Measurements from ENCODE around the gene ZSCAN16. TPM values are rescaled to one million over a fixed set of nuclear protein-coding genes. Genes with fewer than 3 reads are reported as not detected.

The ZSCAN16 gene
- total and polyA plus RNA-seq, 9 of the 15 experiments (the other 6 are each of a cell fraction or from before 2014, with no cell fraction given): 0.08 TPM; not detected in 8

GRCh38 chr6:28134015-28134414 lies 9.6 kb downstream of the ZSCAN16 start (continued):
- no peak for TF ChIP-seq THRB (CRISPR knock-in tag; conservative IDR thresholded peaks at IDR 0.05)
- no peak for TF ChIP-seq NRF1 (conservative IDR thresholded peaks at IDR 0.05 in 1 of 2, IDR thresholded peaks at IDR 0.05 in 1 of 2)
- TF ChIP-seq ZHX1 (conservative IDR thresholded peaks at IDR 0.05; ENCODE audit: low read length): no peak
- TF ChIP-seq PURB (CRISPR knock-in tag; IDR thresholded peaks at IDR 0.05; ENCODE audit: low read depth): no peak
- peak in 1 of 3 experiments; percentile 46 for TF ChIP-seq YY1 (IDR thresholded peaks at IDR 0.05; ENCODE audit: borderline replicate concordance in 1 of 3, control insufficient read depth in 1 of 3, extremely low read depth in 1 of 3, insufficient read depth in 3 of 3, insufficient read length in 1 of 3, insufficient replicate concordance in 2 of 3, low read depth in 1 of 3, low read length in 2 of 3)
- TF ChIP-seq KLF16 (IDR thresholded peaks at IDR 0.05): no peak
- TF ChIP-seq ELF2 (CRISPR knock-in tag; IDR thresholded peaks at IDR 0.05): no peak
- TF ChIP-seq CHD2 (IDR thresholded peaks at IDR 0.05; ENCODE audit: low read depth, low read length): no peak
- peak; percentile 37 to 72 for TF ChIP-seq RAD21 (CRISPR knock-in tag; conservative IDR thresholded peaks at IDR 0.05 in 1 of 2, IDR thresholded peaks at IDR 0.05 in 1 of 2)
- no peak for TF ChIP-seq MAFF (IDR thresholded peaks at IDR 0.05; ENCODE audit: low read length)
- no peak for TF ChIP-seq NFXL1 (CRISPR knock-in tag; IDR thresholded peaks at IDR 0.05)
- peak; percentile 8; the same call in 1 of the 2 replicates for TF ChIP-seq STAG1 (CRISPR knock-in tag; IDR thresholded peaks at IDR 0.05; ENCODE audit: borderline replicate concordance)
- TF ChIP-seq HDAC1 (IDR thresholded peaks at IDR 0.05): no peak
- no peak for TF ChIP-seq ZFP1 (CRISPR knock-in tag; IDR thresholded peaks at IDR 0.05)
- no peak for TF ChIP-seq ZNF57 (CRISPR knock-in tag; IDR thresholded peaks at IDR 0.05)
- TF ChIP-seq CBX3 (IDR thresholded peaks at IDR 0.05; ENCODE audit: borderline replicate concordance in 1 of 2, low read length in 2 of 2): no peak
- no peak for TF ChIP-seq KDM1A (IDR thresholded peaks at IDR 0.05)
- no peak for TF ChIP-seq ZC3H8 (IDR thresholded peaks at IDR 0.05)
- TF ChIP-seq SMC3 (conservative IDR thresholded peaks at IDR 0.05; ENCODE audit: insufficient read depth, low read depth, low read length): peak; percentile 52; the same call in 1 of the 2 replicates
- TF ChIP-seq, protein P1, sequence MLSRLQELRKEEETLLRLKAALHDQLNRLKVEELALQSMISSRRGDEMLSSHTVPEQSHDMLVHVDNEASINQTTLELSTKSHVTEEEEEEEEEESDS (CRISPR knock-in tag; IDR thresholded peaks at IDR 0.05): no peak
- no peak for TF ChIP-seq RAD51 (IDR thresholded peaks at IDR 0.05; ENCODE audit: borderline replicate concordance, low read depth)
- TF ChIP-seq MCM7 (IDR thresholded peaks at IDR 0.05): no peak
- TF ChIP-seq SPI1 (IDR thresholded peaks at IDR 0.05; ENCODE audit: borderline replicate concordance, low read depth, low read length): peak; percentile 53
- no peak for TF ChIP-seq ZNF263 (CRISPR knock-in tag; IDR thresholded peaks at IDR 0.05; ENCODE audit: borderline replicate concordance)
- TF ChIP-seq TAF7 (tag; IDR thresholded peaks at IDR 0.05): no peak
- no peak for TF ChIP-seq EP400 (IDR thresholded peaks at IDR 0.05)
- TF ChIP-seq HNRNPH1 (optimal IDR thresholded peaks at IDR 0.05; ENCODE audit: low read depth, low read length): no peak
- no peak for TF ChIP-seq FOS (IDR thresholded peaks at IDR 0.05; ENCODE audit: extremely low read depth, insufficient read length)
